NB4 (cell line): ENCODE data around the gene MLYCD.

ENCODE experiments used
- MYC ChIP-seq: IDR thresholded peaks from 2 replicates; pipeline ENCODE4 v1.6.1; 2011; ENCODE audit warnings: low read depth, low read length
- POLR2A ChIP-seq: IDR thresholded peaks from 2 replicates; pipeline ENCODE4 v1.6.1; 2011; ENCODE audit warnings: mild to moderate bottlenecking; ENCODE audit not compliant: insufficient read length; ENCODE audit errors: extremely low read depth
- TF ChIP-seq, protein P1 (sequence below): IDR thresholded peaks from one replicate; pipeline ENCODE4 v1.5.1; 2012; ENCODE audit warnings: low read depth, low read length
- TF ChIP-seq, protein P2 (sequence below): IDR thresholded peaks from 2 replicates; pipeline ENCODE4 v1.6.1; 2011; ENCODE audit warnings: low read depth, low read length

- TF ChIP-seq, protein P1, sequence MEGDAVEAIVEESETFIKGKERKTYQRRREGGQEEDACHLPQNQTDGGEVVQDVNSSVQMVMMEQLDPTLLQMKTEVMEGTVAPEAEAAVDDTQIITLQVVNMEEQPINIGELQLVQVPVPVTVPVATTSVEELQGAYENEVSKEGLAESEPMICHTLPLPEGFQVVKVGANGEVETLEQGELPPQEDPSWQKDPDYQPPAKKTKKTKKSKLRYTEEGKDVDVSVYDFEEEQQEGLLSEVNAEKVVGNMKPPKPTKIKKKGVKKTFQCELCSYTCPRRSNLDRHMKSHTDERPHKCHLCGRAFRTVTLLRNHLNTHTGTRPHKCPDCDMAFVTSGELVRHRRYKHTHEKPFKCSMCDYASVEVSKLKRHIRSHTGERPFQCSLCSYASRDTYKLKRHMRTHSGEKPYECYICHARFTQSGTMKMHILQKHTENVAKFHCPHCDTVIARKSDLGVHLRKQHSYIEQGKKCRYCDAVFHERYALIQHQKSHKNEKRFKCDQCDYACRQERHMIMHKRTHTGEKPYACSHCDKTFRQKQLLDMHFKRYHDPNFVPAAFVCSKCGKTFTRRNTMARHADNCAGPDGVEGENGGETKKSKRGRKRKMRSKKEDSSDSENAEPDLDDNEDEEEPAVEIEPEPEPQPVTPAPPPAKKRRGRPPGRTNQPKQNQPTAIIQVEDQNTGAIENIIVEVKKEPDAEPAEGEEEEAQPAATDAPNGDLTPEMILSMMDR = no peak
- TF ChIP-seq POLR2A (no peak), MYC (no peak)
- TF ChIP-seq, protein P2, sequence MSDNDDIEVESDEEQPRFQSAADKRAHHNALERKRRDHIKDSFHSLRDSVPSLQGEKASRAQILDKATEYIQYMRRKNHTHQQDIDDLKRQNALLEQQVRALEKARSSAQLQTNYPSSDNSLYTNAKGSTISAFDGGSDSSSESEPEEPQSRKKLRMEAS = no peak
Observed at GRCh38 chr16:83946154-83946780, 47.4 kb downstream of the MLYCD start.
